ENCODE results near the gene TUBB2B. TPM values are rescaled to one million over a fixed set of nuclear protein-coding genes. Genes with fewer than 3 reads are reported as not detected.
"Not testable (repeated sequence)": the region's sequence is repeated elsewhere in the genome, so short reads cannot be mapped to it uniquely, and the experiment has no call there.

TUBB2B gene
- total RNA-seq, 1 experiment from 2014 or later, result 144 TPM

- DNase-seq (ENCODE audit: low spot score), result no peak
- no TSS peak for BruUV-seq (replicated peaks)
- no peaks in the 10 kb centered on the region for H3K27me3 ChIP-seq (replicated peaks; ENCODE audit: insufficient read depth, low read depth, low read length, poor library complexity)
- no peaks in the 10 kb centered on the region for H3K36me3 ChIP-seq (ENCODE audit: insufficient read depth, low read length, poor library complexity, severe bottlenecking)
- ChIA-PET CTCF (no interaction called here), POLR2A (ENCODE audit: low non-redundant PET) (no interaction called here)
- no peak overlapping the region for H3K27ac ChIP-seq (ENCODE audit: low read depth, low read length, poor library complexity, severe bottlenecking)
- H3K9me3 ChIP-seq (ENCODE audit: low read depth, low read length, poor library complexity, severe bottlenecking), result no peaks in the 10 kb centered on the region
- H3K4me3 ChIP-seq (ENCODE audit: low read depth, low read length, poor library complexity, severe bottlenecking), result no peak overlapping the region
- TF ChIP-seq CTCF (conservative IDR thresholded peaks at IDR 0.05; ENCODE audit: low read depth, low read length), result no peak
- no peak for TF ChIP-seq EZH2 (IDR thresholded peaks at IDR 0.05; ENCODE audit: borderline replicate concordance, low read depth, low read length, poor library complexity, severe bottlenecking)
- no peaks in the 10 kb centered on the region for H3K4me1 ChIP-seq (ENCODE audit: insufficient read depth, low read length, poor library complexity, severe bottlenecking)
- intact Hi-C loops (cut with micrococcal nuclease; ENCODE audit: unreplicated experiment), result no loop called here
These were observed 16.8 kb upstream of the TUBB2B start for GRCh38 chr6:3244003-3244831.

- Histone ChIP-seq H3K27ac (ENCODE audit: low read depth, low read length, poor library complexity, severe bottlenecking) (no peak overlapping the region), H3K9me3 (ENCODE audit: low read depth, low read length, poor library complexity, severe bottlenecking) (no peaks in the 10 kb centered on the region), H3K27me3 (replicated peaks; ENCODE audit: insufficient read depth, low read depth, low read length, poor library complexity) (no peaks in the 10 kb centered on the region), H3K4me3 (ENCODE audit: low read depth, low read length, poor library complexity, severe bottlenecking) (no peak overlapping the region), H3K36me3 (ENCODE audit: insufficient read depth, low read length, poor library complexity, severe bottlenecking) (no peaks in the 10 kb centered on the region), H3K4me1 (ENCODE audit: insufficient read depth, low read length, poor library complexity, severe bottlenecking) (no peaks in the 10 kb centered on the region)
- CTCF ChIA-PET, result no interaction called here
- no peak for DNase-seq (ENCODE audit: low spot score)
- POLR2A ChIA-PET (ENCODE audit: low non-redundant PET), result no interaction called here
- intact Hi-C loops (cut with micrococcal nuclease; ENCODE audit: unreplicated experiment), result no loop called here
- no TSS peak for BruUV-seq (replicated peaks)
- TF ChIP-seq EZH2 (IDR thresholded peaks at IDR 0.05; ENCODE audit: borderline replicate concordance, low read depth, low read length, poor library complexity, severe bottlenecking), result no peak
- no peak for TF ChIP-seq CTCF (conservative IDR thresholded peaks at IDR 0.05; ENCODE audit: low read depth, low read length)
These were observed 15.3 kb upstream of the TUBB2B start for GRCh38 chr6:3242768-3243167.

DNA sequence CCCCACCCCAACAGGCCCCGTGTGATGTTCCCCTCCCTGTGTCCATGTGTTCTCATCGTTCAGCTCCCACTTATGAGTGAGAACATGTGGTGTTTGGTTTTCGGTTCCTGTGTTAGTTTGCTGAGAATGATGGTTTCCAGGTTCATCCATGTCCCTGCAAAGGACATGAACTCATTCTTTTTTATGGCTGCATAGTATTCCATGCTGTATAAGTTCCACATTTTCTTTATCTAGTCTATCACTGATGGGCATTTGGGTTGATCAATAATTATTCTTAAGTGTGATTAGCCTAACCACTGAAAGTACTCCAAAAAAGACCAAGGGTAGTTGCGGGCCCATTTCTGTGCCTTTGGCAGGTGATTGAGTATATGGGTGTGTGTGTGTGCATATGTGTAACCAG is 14.3 kb upstream of the TUBB2B start:
- H3K9me3 ChIP-seq (ENCODE audit: low read depth, low read length, poor library complexity, severe bottlenecking); POLR2A ChIA-PET (ENCODE audit: low non-redundant PET); H3K27me3 ChIP-seq (replicated peaks; ENCODE audit: insufficient read depth, low read depth, low read length, poor library complexity); H3K36me3 ChIP-seq (ENCODE audit: insufficient read depth, low read length, poor library complexity, severe bottlenecking); H3K27ac ChIP-seq (ENCODE audit: low read depth, low read length, poor library complexity, severe bottlenecking); CTCF ChIA-PET; H3K4me1 ChIP-seq (ENCODE audit: insufficient read depth, low read length, poor library complexity, severe bottlenecking); BruUV-seq (replicated peaks); intact Hi-C loops (cut with micrococcal nuclease; ENCODE audit: unreplicated experiment); DNase-seq (ENCODE audit: low spot score); H3K4me3 ChIP-seq (ENCODE audit: low read depth, low read length, poor library complexity, severe bottlenecking): not testable (repeated sequence)

DNA sequence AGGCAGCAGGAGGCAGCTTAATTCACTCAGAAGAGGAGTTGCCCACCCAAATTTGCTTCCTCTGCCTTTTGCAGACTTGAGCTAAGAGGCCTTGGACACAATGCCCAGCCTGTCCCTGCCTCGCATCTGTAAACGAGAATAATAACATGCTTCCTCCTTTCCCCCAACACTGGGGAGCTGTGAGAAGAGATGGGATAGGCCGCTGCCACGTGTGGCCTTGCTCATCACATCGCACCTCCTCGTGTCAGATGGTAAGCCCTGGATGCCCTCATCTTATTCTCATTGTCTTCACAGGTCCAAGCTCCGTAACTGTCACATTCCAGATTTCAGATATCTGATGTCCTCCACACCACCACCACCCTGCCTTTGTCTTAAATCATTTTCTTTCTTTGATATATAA is 13.1 kb upstream of the TUBB2B start:
- CTCF ChIA-PET, result interaction anchor here (0.9 kb wide), 1 partner anchor 11 kb away, joined by 3 read pairs; no protein-coding TSS in a partner anchor
- H3K27me3 ChIP-seq (replicated peaks; ENCODE audit: insufficient read depth, low read depth, low read length, poor library complexity), result no peaks in the 10 kb centered on the region
- no peaks in the 10 kb centered on the region for H3K9me3 ChIP-seq (ENCODE audit: low read depth, low read length, poor library complexity, severe bottlenecking)
- TF ChIP-seq EZH2 (IDR thresholded peaks at IDR 0.05; ENCODE audit: borderline replicate concordance, low read depth, low read length, poor library complexity, severe bottlenecking), result no peak
- no peak for TF ChIP-seq CTCF (conservative IDR thresholded peaks at IDR 0.05; ENCODE audit: low read depth, low read length)
- no peaks in the 10 kb centered on the region for H3K4me1 ChIP-seq (ENCODE audit: insufficient read depth, low read length, poor library complexity, severe bottlenecking)
- intact Hi-C loops (cut with micrococcal nuclease; ENCODE audit: unreplicated experiment), result no loop called here
- H3K36me3 ChIP-seq (ENCODE audit: insufficient read depth, low read length, poor library complexity, severe bottlenecking), result no peaks in the 10 kb centered on the region
- no TSS peak for BruUV-seq (replicated peaks)
- no peak overlapping the region for H3K4me3 ChIP-seq (ENCODE audit: low read depth, low read length, poor library complexity, severe bottlenecking)
- no peak for DNase-seq (ENCODE audit: low spot score)
- H3K27ac ChIP-seq (ENCODE audit: low read depth, low read length, poor library complexity, severe bottlenecking), result no peak overlapping the region
- POLR2A ChIA-PET (ENCODE audit: low non-redundant PET), result no interaction called here

Measured in A673 (cell line).